Suprapubic skin (tissue), 4 donors: Measurements from ENCODE around the gene DTL. TPM values are rescaled to one million over a fixed set of nuclear protein-coding genes. Genes with fewer than 3 reads are reported as not detected.

Experiments used
- DNase-seq, 2 donors: peaks; one replicate each; pipeline ENCODE4 v3.0.0-alpha.2; 2019; ENCODE audit warnings: low spot score in 2 of 2
- H3K27ac ChIP-seq: fragments of 200-600 bp; sonication (generic); one replicate; pipeline ENCODE4 v1.5.1; 2019
- H3K27me3 ChIP-seq: fragments of 200-600 bp; sonication (generic); one replicate; pipeline ENCODE4 v1.5.1; 2019
- H3K36me3 ChIP-seq: fragments of 200-600 bp; sonication (generic); one replicate; pipeline ENCODE4 v1.5.1; 2019
- H3K4me1 ChIP-seq: fragments of 200-600 bp; sonication (generic); one replicate; pipeline ENCODE4 v1.5.1; 2019
- H3K4me3 ChIP-seq: fragments of 200-600 bp; sonication (generic); one replicate; pipeline ENCODE4 v1.5.1; 2019; ENCODE audit warnings: mild to moderate bottlenecking
- H3K9me3 ChIP-seq: fragments of 200-600 bp; sonication (generic); one replicate; pipeline ENCODE4 v1.5.1; 2019
- CTCF ChIP-seq, 2 donors: fragments of 200-600 bp in 1 of 2; fragments of 450-650 bp in 1 of 2; sonication (generic) in 1 of 2; IDR thresholded peaks; one replicate each; pipeline ENCODE4 v1.5.1; 2016 to 2019; ENCODE audit warnings: antibody characterized with exemption in 2 of 2, mild to moderate bottlenecking in 1 of 2, moderate library complexity in 1 of 2
- EP300 ChIP-seq: sonication (generic); formaldehyde crosslinking; IDR thresholded peaks from one replicate; pipeline ENCODE4 v1.6.1; 2017; ENCODE audit warnings: antibody characterized with exemption
- POLR2A ChIP-seq, 2 donors: fragments of 450-650 bp; IDR thresholded peaks; one replicate each; pipeline ENCODE4 v1.6.1; 2017; ENCODE audit warnings: antibody characterized with exemption in 2 of 2, mild to moderate bottlenecking in 2 of 2, moderate library complexity in 2 of 2
- POLR2AphosphoS5 ChIP-seq, 3 donors: sonication (generic); formaldehyde crosslinking; IDR thresholded peaks; one replicate each; pipeline ENCODE4 v1.6.1; 2017; ENCODE audit warnings: antibody characterized with exemption in 3 of 3
- WGBS: methylation state at CpG from one replicate; pipeline ENCODE4 v1.1.5; 2018; 5-methylcytosine and 5-hydroxymethylcytosine counted together
- total RNA-seq, 4 donors: library from RNA; depleted of rRNA; stranded (reverse); fragments of >200 nt; gene quantifications; one replicate each; pipeline ENCODE4 v1.1.0, GENCODE V29; 2016

DTL gene
- total RNA-seq, 4 donors from 2014 or later, result 0.89 to 7.1 (median 4.4) TPM

- Histone ChIP-seq H3K4me1 (peaks cover 13% of the 10 kb centered on the region), H3K36me3 (no peaks in the 10 kb centered on the region), H3K9me3 (no peaks in the 10 kb centered on the region), H3K27me3 (no peaks in the 10 kb centered on the region), H3K27ac (no peak overlapping the region), H3K4me3 (no peak overlapping the region)
- WGBS, result 43% methylated on average over 4 of the region's 4 CpGs
- TF ChIP-seq CTCF (IDR thresholded peaks at IDR 0.05) (no peak), POLR2AphosphoS5 (IDR thresholded peaks at IDR 0.05) (no peak), EP300 (no peak), POLR2A (IDR thresholded peaks at IDR 0.05) (no peak)
- no peak for DNase-seq
Observed at GRCh38 chr1:212141404-212141803, 105.9 kb downstream of the DTL start.

GRCh38 chr1:212142883-212143530, 107.5 kb downstream of the DTL start:
- no peak for DNase-seq
- H3K4me3 ChIP-seq, result no peak overlapping the region
- H3K9me3 ChIP-seq, result no peaks in the 10 kb centered on the region
- TF ChIP-seq CTCF (IDR thresholded peaks at IDR 0.05) (no peak), POLR2A (IDR thresholded peaks at IDR 0.05) (no peak)
- no peaks in the 10 kb centered on the region for H3K27me3 ChIP-seq
- 100% methylated on average over 2 of the region's 2 CpGs for WGBS
- H3K4me1 ChIP-seq, result peaks cover 17% of the 10 kb centered on the region
- no peaks in the 10 kb centered on the region for H3K36me3 ChIP-seq
- H3K27ac ChIP-seq, result no peak overlapping the region

- WGBS, result 64% methylated on average over 7 of the region's 7 CpGs
- DNase-seq, result no peak
- peaks cover 7% of the 10 kb centered on the region for H3K4me1 ChIP-seq
- no peaks in the 10 kb centered on the region for H3K36me3 ChIP-seq
- no peak overlapping the region for H3K4me3 ChIP-seq
- H3K27me3 ChIP-seq, result no peaks in the 10 kb centered on the region
- no peak overlapping the region for H3K27ac ChIP-seq
- TF ChIP-seq POLR2A (IDR thresholded peaks at IDR 0.05), result no peak
- no peaks in the 10 kb centered on the region for H3K9me3 ChIP-seq
Observed at GRCh38 chr1:212147581-212148033, 112.1 kb downstream of the DTL start.

- H3K4me1 ChIP-seq, result peaks cover 7% of the 10 kb centered on the region
- H3K9me3 ChIP-seq, result no peaks in the 10 kb centered on the region
- no peaks in the 10 kb centered on the region for H3K27me3 ChIP-seq
- no peaks in the 10 kb centered on the region for H3K36me3 ChIP-seq
- H3K27ac ChIP-seq, result no peak overlapping the region
- 89% methylated on average over 4 of the region's 4 CpGs for WGBS
- TF ChIP-seq POLR2AphosphoS5 (IDR thresholded peaks at IDR 0.05), result no peak
- no peak for TF ChIP-seq EP300
- TF ChIP-seq POLR2A (IDR thresholded peaks at IDR 0.05), result no peak
- no peak for TF ChIP-seq CTCF (IDR thresholded peaks at IDR 0.05)
- no peak for DNase-seq
- H3K4me3 ChIP-seq, result no peak overlapping the region
Observed at GRCh38 chr1:212149566-212149965, 114.0 kb downstream of the DTL start.

- no peak overlapping the region for H3K4me3 ChIP-seq
- H3K4me1 ChIP-seq, result peaks cover 12% of the 10 kb centered on the region
- H3K27me3 ChIP-seq, result no peaks in the 10 kb centered on the region
- DNase-seq, result no peak
- 60% methylated on average over 2 of the region's 2 CpGs for WGBS
- no peaks in the 10 kb centered on the region for H3K36me3 ChIP-seq
- TF ChIP-seq CTCF (IDR thresholded peaks at IDR 0.05), result no peak
- no peaks in the 10 kb centered on the region for H3K9me3 ChIP-seq
- H3K27ac ChIP-seq, result no peak overlapping the region
Observed at GRCh38 chr1:212152308-212152693, 116.8 kb downstream of the DTL start.

- TF ChIP-seq CTCF (IDR thresholded peaks at IDR 0.05) (no peak), POLR2A (IDR thresholded peaks at IDR 0.05) (no peak)
- WGBS, result 96% methylated on average over 4 of the region's 4 CpGs
Observed at GRCh38 chr1:212152869-212153268, 117.3 kb downstream of the DTL start.

More at GRCh38 chr1:212152869-212153268, 117.3 kb downstream of the DTL start:
- no peak overlapping the region for H3K27ac ChIP-seq
- H3K4me3 ChIP-seq, result no peak overlapping the region
- DNase-seq, result no peak
- H3K27me3 ChIP-seq, result no peaks in the 10 kb centered on the region
- no peaks in the 10 kb centered on the region for H3K36me3 ChIP-seq
- no peaks in the 10 kb centered on the region for H3K9me3 ChIP-seq
- H3K4me1 ChIP-seq, result peaks cover 14% of the 10 kb centered on the region
